Caki2 (cell line): Measurements from ENCODE around the gene PRDM11. TPM values are rescaled to one million over a fixed set of nuclear protein-coding genes. Genes with fewer than 3 reads are reported as not detected.
A peak's percentile ranks its signal among the peaks of the same experiment; 100 is the strongest.

Experiments used
- DNase-seq: peaks from one replicate; pipeline ENCODE4 v3.0.0-alpha.2; 2015; ENCODE audit warnings: low read depth
- in situ Hi-C: cut with HindIII; loops from 2 replicates; pipeline ENCODE4 v1.10.0; 2016; ENCODE audit warnings: low sequenced_read_pairs, low pct_unique_long_range_greater_than_20kb, mixed read lengths
- total RNA-seq: library from RNA; depleted of rRNA; stranded (reverse); fragments of >200 nt; shearing (Covaris generic); gene quantifications from 2 replicates; pipeline ENCODE4 v1.2.3, GENCODE V29; 2014; ENCODE audit warnings: low replicate concordance

The PRDM11 gene
- total RNA-seq, 1 experiment from 2014 or later: 6.0 TPM

DNA sequence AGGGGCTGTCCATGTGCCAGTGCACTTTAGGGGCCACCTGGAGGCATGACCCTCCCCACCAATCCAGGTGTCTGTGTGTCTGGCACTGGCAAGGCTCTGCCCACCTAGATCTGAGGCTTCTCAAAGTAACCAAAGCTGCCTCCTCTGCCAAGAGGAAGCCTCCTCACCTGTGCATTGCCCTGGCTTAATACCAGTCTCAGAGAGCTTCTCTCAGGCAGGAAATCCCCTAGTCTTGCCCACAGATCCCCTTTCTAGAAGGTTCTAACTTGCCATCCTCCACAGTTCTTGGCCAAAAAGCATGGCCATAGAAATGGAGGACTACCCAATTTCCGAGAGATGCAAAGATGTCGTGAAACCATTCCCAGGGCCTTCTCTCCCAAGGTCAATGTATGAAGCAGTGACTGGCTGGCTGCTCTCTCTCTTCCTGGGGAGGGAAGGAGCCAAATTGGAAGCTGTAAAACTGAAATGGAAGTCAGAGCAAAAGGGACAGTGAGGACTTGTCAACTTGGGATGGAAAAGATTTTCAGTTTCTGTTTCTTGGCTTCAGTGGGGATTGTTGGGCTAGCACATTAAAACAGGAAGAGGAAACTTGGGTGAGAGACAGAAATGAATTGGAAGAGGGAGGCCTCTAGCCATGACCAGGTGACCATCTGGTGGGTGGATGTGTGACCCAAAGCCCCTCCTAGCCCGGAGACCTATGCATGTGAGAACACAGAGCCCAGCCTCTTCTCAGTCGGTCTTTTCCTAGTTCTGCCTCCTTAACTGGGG, 68.8 kb downstream of the PRDM11 start:
- DNase-seq: no peak
- in situ Hi-C loops: no loop called here

DNA sequence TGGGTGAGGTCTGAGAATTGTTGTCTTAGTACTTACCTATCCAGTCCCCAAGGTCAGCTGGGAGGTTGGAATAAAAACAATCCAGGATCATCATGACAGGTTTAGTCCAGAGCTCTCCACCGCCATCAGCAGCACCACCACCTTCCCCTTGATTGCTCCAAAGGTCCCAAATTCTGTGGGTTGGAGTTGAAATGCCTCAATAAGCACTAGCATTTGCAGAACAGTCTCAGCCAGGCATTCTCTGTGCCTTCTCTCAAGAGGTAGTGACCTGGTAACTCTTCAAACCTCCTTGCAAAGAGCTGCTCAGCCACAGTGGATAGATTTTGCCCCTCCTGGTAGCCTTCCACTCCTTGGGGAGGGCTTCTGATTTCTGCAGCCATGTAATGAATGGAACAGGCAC, 69.6 kb downstream of the PRDM11 start:
- in situ Hi-C loops: no loop called here

DNA sequence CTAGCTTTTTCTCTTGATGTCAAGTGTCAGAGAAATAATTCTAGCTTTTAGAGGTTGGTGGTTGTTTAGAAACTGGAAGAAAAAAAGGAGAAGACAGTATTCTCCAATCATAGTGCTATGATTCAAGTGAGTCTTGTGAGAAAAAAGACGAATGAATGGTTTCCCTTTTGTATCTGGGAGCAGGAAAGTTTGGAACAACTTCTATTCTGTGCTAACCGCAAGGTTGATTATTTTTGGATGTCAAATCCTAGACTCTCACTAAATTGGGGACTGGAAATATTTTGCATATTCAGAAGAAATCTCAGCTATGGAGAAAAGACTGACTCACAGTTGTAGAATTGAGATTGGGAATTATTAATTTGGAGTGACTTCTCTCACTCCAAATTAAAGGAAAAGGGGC, 70.5 kb downstream of the PRDM11 start:
- in situ Hi-C loops: no loop called here
- DNase-seq: no peak

More for the DNA sequence above, 69.6 kb downstream of the PRDM11 start:
- no peak for DNase-seq

DNA sequence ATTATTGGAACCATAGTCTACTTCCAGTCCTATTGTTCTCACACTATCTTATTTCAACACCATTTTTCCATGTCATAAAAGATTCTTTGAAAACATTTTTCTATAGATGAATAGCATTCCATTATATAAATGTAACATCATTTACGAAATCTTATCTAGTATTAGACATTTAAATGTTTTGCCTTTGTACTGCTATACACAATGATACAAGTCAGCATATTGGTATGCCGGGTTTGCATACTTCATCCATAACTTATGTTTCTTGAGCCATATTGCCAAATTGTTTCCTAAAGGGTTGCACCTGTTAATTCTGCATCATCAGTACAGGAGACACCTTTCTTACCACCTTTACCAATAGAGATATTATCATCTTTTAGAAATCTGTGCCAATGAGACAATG, 71.6 kb downstream of the PRDM11 start:
- no peak for DNase-seq
- in situ Hi-C loops: no loop called here

DNA sequence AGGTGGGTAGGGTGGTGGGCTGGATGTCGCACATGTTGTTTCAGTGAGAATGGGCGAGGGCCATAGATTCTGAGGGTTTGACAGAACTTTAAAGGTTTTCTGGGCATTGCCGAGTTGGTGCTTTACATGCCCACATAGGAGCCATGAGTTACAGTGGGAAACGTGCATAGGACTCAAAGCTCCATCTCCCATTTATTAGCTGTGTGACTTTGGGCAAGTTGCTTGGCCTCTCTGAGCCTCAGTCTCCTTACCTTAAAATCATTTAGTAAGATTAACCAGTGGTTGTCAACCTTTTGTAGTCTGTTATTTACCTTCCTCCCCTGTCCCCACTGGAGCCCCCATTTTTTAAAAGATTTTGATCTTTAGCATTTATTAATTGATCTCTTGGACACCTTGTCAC, 72.3 kb downstream of the PRDM11 start:
- in situ Hi-C loops: no loop called here
- DNase-seq: no peak

DNA sequence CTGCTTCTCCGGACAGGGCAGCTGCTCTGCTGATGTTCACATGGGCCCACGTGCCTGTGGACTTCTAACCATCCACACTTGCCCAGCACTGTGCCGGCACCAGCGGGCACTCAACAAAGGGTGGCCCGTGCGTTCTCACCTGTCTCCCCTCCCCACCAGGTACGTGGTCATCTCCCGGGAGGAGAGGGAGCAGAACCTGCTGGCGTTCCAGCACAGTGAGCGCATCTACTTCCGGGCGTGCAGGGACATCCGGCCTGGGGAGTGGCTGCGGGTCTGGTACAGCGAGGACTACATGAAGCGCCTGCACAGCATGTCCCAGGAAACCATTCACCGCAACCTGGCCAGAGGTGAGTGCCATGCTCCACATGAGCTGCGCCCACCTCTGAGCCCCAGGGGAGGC, 73.0 kb downstream of the PRDM11 start:
- no peak for DNase-seq
- in situ Hi-C loops: no loop called here

DNA sequence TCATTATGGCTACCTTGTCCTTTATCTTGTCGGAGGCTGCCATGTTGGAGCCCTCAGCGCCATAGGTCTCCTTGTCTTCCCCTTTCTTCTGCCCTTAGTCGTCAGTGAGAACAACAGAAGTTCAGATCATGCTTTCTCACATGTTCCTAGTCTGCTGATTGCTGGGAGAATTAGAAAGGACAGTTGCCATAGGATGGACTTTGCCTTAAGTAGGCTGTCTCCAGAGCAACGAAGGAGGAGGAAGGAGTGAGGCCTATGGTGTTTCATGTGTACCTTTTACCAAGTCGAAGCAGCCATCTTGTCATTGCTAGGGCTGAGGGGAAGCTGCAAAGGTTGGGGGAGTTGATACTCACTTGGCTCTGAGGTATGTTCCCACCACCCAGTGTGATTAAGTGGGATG, 77.1 kb downstream of the PRDM11 start:
- no peak for DNase-seq
- in situ Hi-C loops: no loop called here

DNA sequence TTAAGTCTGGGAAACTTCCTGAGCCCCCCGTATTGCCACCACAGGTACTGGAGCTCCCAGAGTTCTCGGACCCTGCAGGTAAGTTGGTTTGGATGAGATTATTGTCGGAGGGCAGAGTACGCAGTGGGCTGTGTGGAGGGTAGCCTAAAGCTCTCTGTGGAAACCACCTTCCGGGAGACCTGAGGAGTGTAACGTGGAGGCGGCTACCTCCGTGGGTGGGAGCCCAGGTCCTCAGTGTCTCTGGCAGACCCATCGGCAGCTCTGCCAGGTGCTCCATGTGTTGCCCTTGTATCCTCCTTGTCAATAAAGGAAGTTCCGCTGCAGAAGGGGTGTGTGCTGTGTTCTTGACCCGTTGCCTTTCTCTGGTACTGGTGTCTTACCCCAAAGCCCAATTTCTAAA, 78.3 kb downstream of the PRDM11 start:
- DNase-seq: no peak
- in situ Hi-C loops: no loop called here

DNA sequence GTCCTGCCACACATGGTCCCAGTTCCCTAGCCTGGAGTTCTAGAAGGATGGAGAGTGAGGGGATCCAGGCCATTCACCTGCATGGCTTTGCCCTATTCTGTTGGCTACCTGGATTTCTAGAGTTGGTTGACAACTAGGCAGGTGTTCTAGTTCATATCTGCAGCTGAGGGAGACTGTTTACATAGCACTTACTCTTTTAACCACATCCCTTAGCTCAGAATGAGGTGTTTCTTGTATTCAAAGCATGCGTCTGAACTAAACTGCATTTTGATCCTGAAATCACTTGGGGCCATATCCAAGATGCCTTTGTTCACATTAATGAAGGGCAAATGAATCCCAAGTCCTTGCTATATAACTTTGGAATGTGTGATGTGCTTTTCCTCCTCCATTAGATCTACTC, 78.8 kb downstream of the PRDM11 start:
- DNase-seq: no peak
- in situ Hi-C loops: no loop called here

DNA sequence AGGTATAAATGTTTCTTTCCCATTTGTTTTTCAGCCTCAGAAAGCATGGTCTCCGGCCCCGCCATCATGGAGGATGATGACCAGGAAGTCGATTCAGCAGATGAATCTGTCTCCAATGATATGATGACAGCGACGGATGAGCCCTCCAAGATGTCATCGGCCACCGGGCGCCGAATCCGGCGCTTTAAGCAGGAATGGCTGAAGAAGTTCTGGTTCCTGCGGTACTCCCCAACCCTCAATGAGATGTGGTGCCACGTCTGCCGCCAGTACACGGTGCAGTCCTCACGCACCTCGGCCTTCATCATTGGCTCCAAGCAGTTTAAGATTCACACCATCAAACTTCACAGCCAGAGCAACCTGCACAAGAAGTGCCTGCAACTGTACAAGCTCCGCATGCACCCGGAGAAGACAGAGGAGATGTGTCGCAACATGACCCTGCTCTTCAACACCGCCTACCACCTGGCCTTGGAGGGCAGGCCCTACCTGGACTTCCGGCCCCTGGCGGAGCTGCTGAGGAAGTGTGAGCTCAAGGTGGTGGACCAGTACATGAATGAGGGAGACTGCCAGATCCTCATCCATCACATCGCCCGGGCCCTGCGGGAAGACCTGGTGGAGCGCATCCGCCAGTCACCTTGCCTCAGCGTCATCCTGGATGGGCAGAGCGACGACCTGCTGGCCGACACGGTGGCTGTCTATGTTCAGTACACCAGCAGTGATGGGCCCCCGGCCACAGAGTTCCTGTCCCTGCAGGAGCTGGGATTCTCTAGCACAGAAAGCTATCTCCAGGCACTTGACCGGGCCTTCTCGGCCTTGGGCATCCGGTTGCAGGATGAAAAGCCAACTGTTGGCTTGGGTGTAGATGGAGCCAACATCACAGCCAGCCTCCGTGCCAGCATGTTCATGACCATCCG, 79.8 kb downstream of the PRDM11 start:
- in situ Hi-C loops: no loop called here
- no peak for DNase-seq

DNA sequence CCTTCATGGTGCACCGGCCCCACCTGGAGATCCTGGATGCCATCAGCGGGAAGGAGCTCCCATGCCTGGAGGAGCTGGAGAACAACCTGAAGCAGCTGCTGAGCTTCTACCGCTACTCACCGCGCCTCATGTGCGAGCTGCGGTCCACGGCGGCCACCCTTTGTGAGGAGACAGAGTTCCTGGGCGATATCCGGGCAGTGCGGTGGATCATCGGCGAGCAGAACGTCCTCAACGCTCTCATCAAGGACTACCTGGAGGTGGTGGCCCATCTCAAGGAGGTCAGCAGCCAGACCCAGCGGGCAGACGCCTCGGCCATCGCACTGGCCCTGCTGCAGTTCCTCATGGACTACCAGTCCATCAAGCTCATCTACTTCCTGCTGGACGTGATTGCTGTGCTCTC, 80.5 kb downstream of the PRDM11 start:
- in situ Hi-C loops: no loop called here

DNA sequence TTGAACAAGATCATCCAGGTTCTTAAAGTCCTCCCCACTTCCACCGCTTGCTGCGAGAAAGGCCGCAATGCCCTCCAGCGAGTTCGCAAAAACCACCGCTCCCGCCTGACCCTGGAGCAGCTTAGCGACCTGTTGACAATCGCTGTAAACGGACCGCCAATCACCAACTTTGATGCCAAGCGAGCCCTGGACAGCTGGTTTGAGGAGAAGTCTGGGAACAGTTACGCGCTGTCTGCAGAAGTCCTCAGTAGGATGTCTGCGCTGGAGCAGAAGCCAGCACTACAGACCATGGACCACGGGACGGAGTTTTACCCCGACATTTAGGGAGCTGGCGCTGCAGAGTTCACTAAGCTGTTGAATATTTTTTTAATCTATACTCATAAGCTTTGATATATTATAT, 81.4 kb downstream of the PRDM11 start:
- no peak for DNase-seq
- in situ Hi-C loops: no loop called here

More for the DNA sequence above, 80.5 kb downstream of the PRDM11 start:
- DNase-seq: no peak

DNA sequence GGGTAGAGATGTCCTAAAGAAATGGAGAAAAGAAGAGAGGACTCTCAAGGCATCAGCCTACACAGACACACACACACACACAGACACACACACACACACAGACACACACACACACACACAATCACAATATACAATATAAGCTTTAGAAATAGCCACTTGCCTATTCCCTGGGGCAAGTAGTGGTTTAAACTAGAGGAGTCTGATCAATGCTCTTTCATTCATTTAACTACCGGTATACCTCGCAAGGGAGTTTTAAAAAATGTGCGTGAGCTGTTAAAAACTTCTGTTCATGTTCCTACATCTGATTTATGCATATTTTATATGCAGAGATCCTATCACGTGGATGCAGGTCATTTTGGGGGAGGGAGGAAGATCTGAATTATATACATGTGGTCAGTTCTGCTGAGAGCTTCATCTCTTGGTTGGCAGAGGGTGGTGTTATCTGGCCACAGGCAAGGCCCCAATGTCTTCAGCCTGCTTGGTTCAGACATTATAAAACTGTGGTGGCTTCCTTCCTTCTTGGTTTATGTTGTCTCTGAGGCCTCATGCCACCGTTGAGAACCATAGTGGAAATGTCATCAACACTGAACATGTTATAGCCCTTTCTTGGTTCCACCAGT, 83.1 kb downstream of the PRDM11 start:
- in situ Hi-C loops: no loop called here
- no peak for DNase-seq

DNA sequence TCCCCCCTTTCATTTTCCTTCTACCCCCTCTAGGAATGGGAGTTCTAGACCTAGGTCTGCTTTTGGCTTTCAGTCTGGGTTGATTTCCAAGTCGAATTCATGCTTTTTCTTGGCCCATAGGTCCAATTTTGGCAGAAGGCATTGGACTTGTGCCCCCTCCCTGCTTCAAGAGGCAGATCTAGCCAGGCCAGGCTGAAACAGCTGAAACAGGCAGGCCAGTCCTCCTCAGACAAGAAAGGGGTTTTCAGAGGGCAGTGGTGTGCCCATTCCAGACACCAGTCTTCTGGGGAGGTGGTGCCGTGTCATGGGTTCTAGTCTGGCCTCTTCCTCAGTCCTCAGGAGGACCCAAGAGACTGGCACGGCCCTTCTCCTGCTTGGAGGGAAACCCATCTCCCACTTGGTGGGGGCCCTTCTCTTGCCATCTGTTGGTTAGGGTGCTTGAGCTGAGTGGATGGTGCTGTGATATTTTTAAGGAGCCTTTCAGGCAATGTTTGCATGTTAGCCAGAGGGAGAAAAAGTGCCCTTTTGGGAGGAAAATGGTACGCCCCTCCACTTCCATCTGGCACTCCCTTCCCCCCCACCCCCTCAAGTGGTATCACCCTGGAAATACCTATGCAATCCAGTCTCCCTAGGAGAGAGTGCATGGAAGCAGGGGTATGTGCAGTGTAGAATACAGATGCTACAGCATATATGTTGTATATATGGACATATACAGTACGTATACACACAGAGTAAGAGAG, 86.1 kb downstream of the PRDM11 start:
- in situ Hi-C loops: no loop called here
- no peak for DNase-seq

DNA sequence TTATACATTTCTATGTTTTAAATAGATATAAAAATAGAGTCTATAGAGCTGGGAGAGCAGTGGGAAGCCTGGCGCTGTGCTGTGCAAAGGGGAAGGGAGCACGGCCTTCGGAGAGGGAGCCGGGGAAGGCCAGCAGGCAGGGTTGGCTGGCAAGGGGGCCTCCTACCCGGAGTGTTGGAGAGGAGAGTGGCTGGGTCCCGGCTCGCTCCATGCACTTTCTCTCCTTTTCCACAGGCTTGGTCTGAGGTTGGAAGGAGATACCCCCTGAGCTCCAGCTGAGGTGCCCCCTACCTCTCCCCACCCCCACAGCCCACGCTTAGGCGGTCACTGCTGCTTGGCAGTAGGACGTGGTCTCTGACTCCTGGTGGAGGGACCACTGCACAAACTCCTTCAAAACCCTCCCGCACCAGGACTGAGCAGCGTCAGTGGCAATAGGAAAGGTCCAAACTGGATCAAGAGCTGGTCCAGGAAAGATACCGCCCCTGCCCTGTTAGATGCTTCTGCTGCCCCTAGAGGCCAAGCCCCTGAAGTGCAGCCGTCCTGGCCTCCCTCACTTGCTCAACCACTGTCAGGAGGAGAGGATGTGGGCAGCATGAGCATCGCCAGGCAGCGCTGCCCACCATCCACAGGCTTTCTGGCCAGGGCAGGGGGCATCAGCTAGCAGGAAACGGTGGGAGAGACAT, 86.8 kb downstream of the PRDM11 start:
- peak; percentile 44 for DNase-seq
- in situ Hi-C loops: no loop called here

DNA sequence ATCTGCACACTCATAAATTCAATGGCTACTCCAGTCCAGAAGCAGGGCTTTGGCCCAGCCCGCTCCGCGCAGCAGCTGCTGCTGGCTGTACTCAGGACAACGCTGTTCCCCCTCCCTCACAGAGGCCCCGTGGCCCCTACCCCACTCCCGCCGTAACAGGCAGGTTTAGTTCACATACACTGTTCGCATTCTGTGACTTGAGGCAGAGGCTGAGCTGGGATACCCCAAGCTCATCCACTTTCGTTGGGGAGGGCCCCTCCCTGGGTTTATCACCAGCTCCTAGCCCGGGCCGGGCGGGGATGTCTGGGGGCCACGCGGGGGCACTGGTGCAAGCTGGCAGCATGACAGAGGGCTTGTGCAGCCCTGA, 87.3 kb downstream of the PRDM11 start:
- in situ Hi-C loops: no loop called here
- DNase-seq: no peak

DNA sequence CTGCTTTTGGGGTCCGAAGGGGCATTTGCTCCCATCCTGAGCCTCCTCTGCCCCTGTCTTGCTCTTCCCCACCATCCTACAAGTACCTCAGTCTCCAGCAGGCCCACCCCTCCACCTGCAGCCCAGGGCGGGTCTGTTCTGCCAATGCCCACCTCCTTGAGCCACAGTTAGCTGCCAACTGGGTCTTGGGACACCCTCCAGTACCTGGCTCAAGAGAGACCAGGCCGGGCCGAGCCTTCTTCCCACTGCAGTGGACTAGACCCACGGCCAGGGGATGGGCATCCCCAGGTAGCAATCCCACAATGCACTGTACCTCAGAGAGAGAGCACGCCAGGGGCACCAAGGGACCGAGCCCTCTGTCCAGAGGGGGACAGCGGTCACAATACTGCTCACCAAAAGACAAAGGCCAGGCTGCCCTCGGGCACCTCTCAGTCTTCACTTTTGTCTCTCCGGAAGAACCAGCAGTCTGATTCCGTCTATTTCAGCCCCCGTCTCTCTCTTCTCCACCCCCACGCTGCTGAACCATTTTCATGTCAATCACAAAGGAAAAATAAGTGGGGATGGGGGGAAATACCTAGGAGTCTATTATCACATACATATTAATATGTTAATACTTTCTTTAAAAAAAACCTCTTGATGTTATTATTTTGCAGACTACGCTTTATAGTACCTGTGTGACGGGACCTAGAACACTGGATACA, 88.0 kb downstream of the PRDM11 start:
- in situ Hi-C loops: no loop called here
- DNase-seq: no peak
